CD4-positive, CD25-positive, alpha-beta regulatory T cell (primary cell): ENCODE results near the gene PRAMEF17. TPM values are rescaled to one million over a fixed set of nuclear protein-coding genes. Genes with fewer than 3 reads are reported as not detected.
"Not testable (repeated sequence)": the region's sequence is repeated elsewhere in the genome, so short reads cannot be mapped to it uniquely, and the experiment has no call there.

Source experiments
- ATAC-seq, 2 donors: fragments of 150-1000 bp; cut with Tn5 transposase; one replicate each; pipeline ENCODE4 v1.10.0; 2021; ENCODE audit warnings: low read depth in 2 of 2, moderate number of reproducible peaks in 2 of 2, moderate library complexity in 1 of 2
- DNase-seq, 3 donors: peaks; one replicate each; pipeline versions ENCODE4 v3.0.0 to v3.0.0-alpha.2; 2012 to 2022; ENCODE audit warnings: mixed read lengths in 1 of 3
- H3K27ac ChIP-seq: one replicate; pipeline ENCODE4 v1.7.0; 2013; ENCODE audit warnings: mild to moderate bottlenecking, low read length; ENCODE audit not compliant: insufficient read depth, poor library complexity, severe bottlenecking
- H3K27me3 ChIP-seq: one replicate; pipeline ENCODE4 v1.7.0; 2013; ENCODE audit warnings: low read length; ENCODE audit not compliant: control insufficient read depth, insufficient read depth
- H3K36me3 ChIP-seq: one replicate; pipeline ENCODE4 v1.7.0; 2013; ENCODE audit warnings: mild to moderate bottlenecking, low read length, moderate library complexity; ENCODE audit not compliant: control insufficient read depth, insufficient read depth
- H3K4me1 ChIP-seq: 2 replicates; pipeline ENCODE4 v1.7.0; 2013; ENCODE audit warnings: mild to moderate bottlenecking, low read length; ENCODE audit not compliant: insufficient read depth, control insufficient read depth, poor library complexity, severe bottlenecking
- H3K4me3 ChIP-seq: one replicate; pipeline ENCODE4 v1.7.0; 2013; ENCODE audit warnings: low read depth, mild to moderate bottlenecking, low read length, moderate library complexity
- H3K9me3 ChIP-seq, 2 experiments: 1 replicate in 1 of 2; 2 replicates in 1 of 2; pipeline ENCODE4 v1.7.0; 2013; ENCODE audit warnings: low read length in 2 of 2, mild to moderate bottlenecking in 1 of 2, moderate library complexity in 1 of 2; ENCODE audit not compliant: control insufficient read depth in 2 of 2
- H3K27ac Mint-ChIP-seq, 3 donors: one replicate each; pipeline ENCODE4 v1.8.0; 2020 to 2022; ENCODE audit warnings: mild to moderate bottlenecking in 3 of 3, mixed read lengths in 3 of 3, moderate library complexity in 2 of 3
- H3K27me3 Mint-ChIP-seq: one replicate; pipeline ENCODE4 v1.8.0; 2022; ENCODE audit warnings: mild to moderate bottlenecking, mixed read lengths
- H3K36me3 Mint-ChIP-seq: one replicate; pipeline ENCODE4 v1.8.0; 2020; ENCODE audit warnings: mixed read lengths
- H3K4me1 Mint-ChIP-seq, 4 donors: one replicate each; pipeline ENCODE4 v1.8.0; 2020 to 2022; ENCODE audit warnings: mixed read lengths in 4 of 4, mild to moderate bottlenecking in 1 of 4
- H3K4me3 Mint-ChIP-seq, 4 donors: one replicate each; pipeline ENCODE4 v1.8.0; 2020 to 2022; ENCODE audit warnings: mild to moderate bottlenecking in 4 of 4, mixed read lengths in 4 of 4, moderate library complexity in 3 of 4
- H3K9me3 Mint-ChIP-seq, 7 donors: one replicate each; pipeline ENCODE4 v1.8.0; 2020 to 2022; ENCODE audit warnings: mixed read lengths in 7 of 7, mild to moderate bottlenecking in 3 of 7, moderate library complexity in 2 of 7
- polyA plus RNA-seq, 4 donors: library from polyadenylated mRNA; unstranded; fragments of 300-500 nt; fragmentation: Illumina TruSeq; gene quantifications; one replicate each; pipeline ENCODE4 v1.2.3, GENCODE V29; 2021
- total RNA-seq: library from RNA; stranded (reverse); gene quantifications from one replicate; pipeline ENCODE4 v1.2.3, GENCODE V29; 2022

Gene PRAMEF17, protein sequence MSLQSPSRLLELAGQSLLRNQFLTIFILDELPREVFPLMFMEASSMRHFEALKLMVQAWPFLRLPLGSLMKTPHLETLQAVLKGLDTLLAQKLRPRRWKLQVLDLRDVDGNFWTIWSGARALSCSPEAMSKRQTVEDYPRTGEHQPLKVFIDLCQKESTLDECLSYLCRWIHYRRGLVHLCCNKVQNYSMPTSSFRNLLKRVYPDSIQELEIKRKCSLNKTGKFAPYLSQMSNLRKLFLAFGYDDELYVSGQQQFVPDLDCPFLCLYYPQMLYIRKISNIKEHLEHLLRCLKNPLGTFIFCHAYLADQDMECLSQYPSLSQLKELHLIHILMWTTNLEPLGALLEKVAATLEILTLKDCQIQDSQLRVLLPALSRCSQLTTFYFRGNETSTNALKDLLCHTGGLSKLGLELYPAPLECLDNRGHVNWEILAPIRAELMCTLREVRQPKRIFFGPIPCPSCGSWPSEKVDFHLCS
- total RNA-seq (not detected), polyA plus RNA-seq (not detected)

- H3K36me3 ChIP-seq, H3K9me3 ChIP-seq, H3K27me3 Mint-ChIP-seq, H3K36me3 Mint-ChIP-seq, H3K4me1 ChIP-seq, H3K27ac ChIP-seq, H3K9me3 Mint-ChIP-seq, H3K27ac Mint-ChIP-seq, H3K4me1 Mint-ChIP-seq, ATAC-seq, H3K4me3 ChIP-seq, DNase-seq, H3K4me3 Mint-ChIP-seq, H3K27me3 ChIP-seq: not testable (repeated sequence)
These were observed at the start of gene PRAMEF17 for GRCh38 chr1:13389332-13389731. Gene PRAMEF17 (plus strand): TSS chr1:13389632. CDS start chr1:13389658, 26 bp downstream.

DNA sequence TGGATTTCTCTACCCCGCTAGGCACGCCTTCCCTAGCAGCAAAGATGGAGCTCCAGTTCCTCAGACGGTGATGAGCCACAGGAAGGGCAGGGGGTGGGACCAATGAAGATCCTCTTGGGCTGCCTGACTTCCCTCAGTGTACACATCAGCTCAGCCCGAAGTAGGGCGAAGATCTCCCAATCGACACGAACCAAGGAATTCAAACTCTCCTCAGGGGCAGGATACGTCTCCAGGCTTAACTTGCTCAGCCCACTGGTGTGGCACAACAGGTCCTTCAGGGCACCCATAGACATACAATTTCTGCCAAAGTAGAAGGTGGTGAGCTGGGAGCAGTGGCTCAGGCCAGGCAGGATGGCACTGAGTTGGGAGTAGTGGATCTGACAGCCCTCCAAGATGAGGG, 46.9 kb upstream of the PRAMEF17 start:
- H3K4me1 ChIP-seq, H3K36me3 Mint-ChIP-seq, H3K9me3 Mint-ChIP-seq, ATAC-seq, DNase-seq, H3K27ac ChIP-seq, H3K4me1 Mint-ChIP-seq, H3K36me3 ChIP-seq, H3K27me3 ChIP-seq, H3K27ac Mint-ChIP-seq, H3K4me3 ChIP-seq, H3K27me3 Mint-ChIP-seq, H3K9me3 ChIP-seq, H3K4me3 Mint-ChIP-seq: not testable (repeated sequence)

GRCh38 chr1:13347034-13347433, 42.4 kb upstream of the PRAMEF17 start, which contains the start of gene PRAMEF14:
Gene PRAMEF14 (minus strand): TSS chr1:13347134. CDS start chr1:13345314, 1,820 bp downstream.
- not testable (repeated sequence) for H3K27me3 ChIP-seq, H3K27ac Mint-ChIP-seq, ATAC-seq, H3K36me3 Mint-ChIP-seq, H3K4me1 ChIP-seq, H3K4me3 ChIP-seq, H3K9me3 Mint-ChIP-seq, H3K36me3 ChIP-seq, H3K4me3 Mint-ChIP-seq, DNase-seq, H3K4me1 Mint-ChIP-seq, H3K9me3 ChIP-seq, H3K27ac ChIP-seq, H3K27me3 Mint-ChIP-seq

DNA sequence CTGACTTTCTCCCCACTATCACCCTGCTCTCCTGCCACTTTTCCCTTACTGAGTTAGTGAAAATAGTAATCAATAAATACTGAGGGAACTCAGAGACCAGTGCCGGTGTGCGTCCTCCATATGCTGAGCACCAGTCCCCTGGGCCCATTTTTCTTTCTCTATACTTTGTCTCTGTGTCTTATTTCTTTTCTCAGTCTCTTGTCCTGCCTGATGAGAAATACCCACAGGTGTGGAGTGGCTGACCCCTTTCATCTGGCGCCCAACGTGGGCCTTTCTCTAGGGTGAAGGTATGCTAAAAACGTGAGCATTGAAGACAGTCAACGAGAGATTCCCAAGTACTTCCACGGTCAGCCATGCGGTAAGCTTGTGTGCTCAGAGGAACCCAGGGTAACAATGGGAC, 36.0 kb upstream of the PRAMEF17 start:
- H3K27ac ChIP-seq, H3K27me3 ChIP-seq, H3K27ac Mint-ChIP-seq, H3K4me1 Mint-ChIP-seq, H3K36me3 Mint-ChIP-seq, H3K4me1 ChIP-seq, H3K4me3 Mint-ChIP-seq, ATAC-seq, H3K27me3 Mint-ChIP-seq, H3K9me3 ChIP-seq, H3K4me3 ChIP-seq, H3K36me3 ChIP-seq: not testable (repeated sequence)
- DNase-seq, result peak in 1 of 3 donors; percentile 7
- H3K9me3 Mint-ChIP-seq, result peaks cover 0 to 11% (median 0%) of the 10 kb centered on the region in 7 donors

DNA sequence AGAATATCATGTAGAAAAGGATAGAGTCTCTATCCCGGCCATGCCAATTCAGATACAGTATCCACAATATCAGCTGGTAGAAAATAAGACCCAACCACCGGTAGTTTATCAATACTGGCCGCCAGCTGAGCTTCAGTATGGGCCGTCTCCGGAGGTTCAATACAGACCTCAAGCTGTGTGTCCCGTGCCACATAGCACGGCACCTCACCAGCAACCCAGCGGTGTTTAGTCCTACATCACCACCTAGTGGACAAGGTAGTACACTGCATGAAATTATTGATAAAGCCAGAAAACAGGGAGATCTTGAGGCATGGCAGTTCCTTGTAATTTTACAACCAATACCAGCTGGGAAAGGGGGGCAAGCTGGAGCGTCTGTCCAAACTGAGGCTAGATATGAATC, 35.0 kb upstream of the PRAMEF17 start:
- not testable (repeated sequence) for DNase-seq, H3K36me3 ChIP-seq, ATAC-seq, H3K4me1 ChIP-seq, H3K36me3 Mint-ChIP-seq, H3K27me3 Mint-ChIP-seq, H3K27me3 ChIP-seq, H3K27ac ChIP-seq, H3K4me3 ChIP-seq, H3K9me3 ChIP-seq, H3K4me1 Mint-ChIP-seq, H3K4me3 Mint-ChIP-seq, H3K27ac Mint-ChIP-seq
- H3K9me3 Mint-ChIP-seq, result peaks cover 0 to 11% (median 0%) of the 10 kb centered on the region in 7 donors

- H3K36me3 Mint-ChIP-seq, H3K9me3 ChIP-seq, H3K36me3 ChIP-seq, H3K4me1 ChIP-seq, H3K27ac ChIP-seq, H3K4me1 Mint-ChIP-seq, H3K27me3 ChIP-seq, H3K27ac Mint-ChIP-seq, ATAC-seq, H3K4me3 ChIP-seq, H3K4me3 Mint-ChIP-seq, H3K27me3 Mint-ChIP-seq: not testable (repeated sequence)
- DNase-seq, result peak in 2 of 3 donors; percentile 20 to 64
- H3K9me3 Mint-ChIP-seq, result peaks cover 0 to 11% (median 0%) of the 10 kb centered on the region in 7 donors
These were observed 32.7 kb upstream of the PRAMEF17 start for GRCh38 chr1:13356774-13357173.

DNA sequence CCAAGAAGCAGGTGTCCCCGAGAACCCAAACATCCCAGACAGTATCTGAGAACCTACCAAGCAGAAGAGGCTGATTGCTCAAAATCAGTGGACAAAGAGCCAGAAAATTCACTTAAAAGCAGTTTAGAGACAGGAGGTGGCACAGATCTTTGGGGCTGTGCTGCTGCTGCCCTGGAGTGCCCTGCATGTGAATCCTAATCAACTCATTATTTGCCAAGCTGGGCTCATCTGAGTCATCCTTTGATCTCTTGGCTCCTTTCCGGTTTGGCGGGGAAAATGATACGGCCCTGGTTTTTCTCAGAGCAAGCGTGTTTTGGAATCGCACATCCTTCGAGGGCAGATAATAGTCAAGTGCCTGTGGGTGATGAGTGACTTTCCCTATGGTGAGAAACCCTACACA, 27.1 kb upstream of the PRAMEF17 start:
- not testable (repeated sequence) for H3K4me3 Mint-ChIP-seq, H3K4me1 ChIP-seq, H3K4me1 Mint-ChIP-seq, H3K9me3 ChIP-seq, DNase-seq, H3K27ac Mint-ChIP-seq, H3K27ac ChIP-seq, H3K36me3 Mint-ChIP-seq, H3K27me3 Mint-ChIP-seq, H3K9me3 Mint-ChIP-seq, H3K36me3 ChIP-seq, ATAC-seq, H3K27me3 ChIP-seq, H3K4me3 ChIP-seq

DNA sequence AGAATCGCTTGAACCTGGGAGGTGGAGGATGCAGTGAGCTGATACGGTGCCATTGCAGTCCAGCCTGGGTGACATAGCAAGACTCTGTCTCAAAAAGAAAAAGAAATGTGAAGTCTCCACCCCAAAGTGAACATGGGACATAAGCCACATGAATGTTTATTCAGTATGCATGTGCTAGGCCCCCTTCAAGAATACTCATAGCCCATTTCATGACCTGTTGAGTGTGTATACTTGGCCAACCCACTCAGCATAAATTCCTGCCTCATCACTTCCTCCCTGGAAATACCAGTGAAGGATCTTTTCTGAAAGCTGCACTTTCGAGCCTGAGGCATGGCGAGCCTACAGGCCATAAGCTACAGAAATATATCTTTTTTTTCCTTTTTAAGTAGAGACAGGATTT, 24.5 kb upstream of the PRAMEF17 start:
- H3K4me3 ChIP-seq, H3K4me3 Mint-ChIP-seq, H3K4me1 Mint-ChIP-seq, H3K27me3 Mint-ChIP-seq, ATAC-seq, H3K27ac Mint-ChIP-seq, H3K36me3 ChIP-seq, H3K36me3 Mint-ChIP-seq, H3K27ac ChIP-seq, H3K9me3 ChIP-seq, DNase-seq, H3K4me1 ChIP-seq, H3K27me3 ChIP-seq, H3K9me3 Mint-ChIP-seq: not testable (repeated sequence)
